Fibroblast of lung (primary cell): ENCODE results near the gene MRAS.

ENCODE experiments used
- EZH2 ChIP-seq: IDR thresholded peaks from 2 replicates; pipeline ENCODE4 v1.5.1; 2012; ENCODE audit warnings: low read length, control low read depth, mild to moderate bottlenecking; ENCODE audit errors: missing control alignments
- TF ChIP-seq, protein P1 (sequence below), 2 donors: IDR thresholded peaks in 1 of 2; conservative IDR thresholded peaks in 1 of 2; 1 replicate in 1 of 2; 2 replicates in 1 of 2; pipeline ENCODE4 v1.5.1; 2011 to 2012; ENCODE audit warnings: low read length in 2 of 2, control low read depth in 1 of 2, inconsistent platforms in 1 of 2, low read depth in 1 of 2, mild to moderate bottlenecking in 1 of 2

DNA sequence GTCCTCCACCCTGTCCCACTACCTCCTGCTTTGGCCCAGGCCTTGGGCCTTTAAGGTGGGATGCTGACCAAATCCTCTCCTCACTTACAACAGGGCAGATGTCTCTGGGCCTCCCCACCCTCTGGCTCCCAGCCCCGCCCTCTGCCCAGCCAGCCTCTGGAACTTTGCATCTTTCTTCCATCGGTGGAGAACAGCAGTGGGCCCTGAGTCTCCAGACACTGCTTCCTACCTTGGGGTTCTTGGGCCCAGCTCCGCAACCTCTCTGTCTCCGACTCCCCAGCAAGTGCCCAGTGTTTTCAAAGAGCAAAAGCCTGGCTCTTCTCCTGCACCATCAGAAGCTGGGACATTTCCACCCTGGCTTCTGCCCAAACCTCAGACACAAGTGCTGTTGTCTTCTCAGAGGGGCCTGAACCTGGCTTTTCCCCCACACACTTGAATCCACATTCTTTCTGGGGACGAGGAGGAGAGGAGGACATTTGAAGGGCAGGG is 33.1 kb downstream of the MRAS start:
- no peak for TF ChIP-seq EZH2
- TF ChIP-seq, protein P1, sequence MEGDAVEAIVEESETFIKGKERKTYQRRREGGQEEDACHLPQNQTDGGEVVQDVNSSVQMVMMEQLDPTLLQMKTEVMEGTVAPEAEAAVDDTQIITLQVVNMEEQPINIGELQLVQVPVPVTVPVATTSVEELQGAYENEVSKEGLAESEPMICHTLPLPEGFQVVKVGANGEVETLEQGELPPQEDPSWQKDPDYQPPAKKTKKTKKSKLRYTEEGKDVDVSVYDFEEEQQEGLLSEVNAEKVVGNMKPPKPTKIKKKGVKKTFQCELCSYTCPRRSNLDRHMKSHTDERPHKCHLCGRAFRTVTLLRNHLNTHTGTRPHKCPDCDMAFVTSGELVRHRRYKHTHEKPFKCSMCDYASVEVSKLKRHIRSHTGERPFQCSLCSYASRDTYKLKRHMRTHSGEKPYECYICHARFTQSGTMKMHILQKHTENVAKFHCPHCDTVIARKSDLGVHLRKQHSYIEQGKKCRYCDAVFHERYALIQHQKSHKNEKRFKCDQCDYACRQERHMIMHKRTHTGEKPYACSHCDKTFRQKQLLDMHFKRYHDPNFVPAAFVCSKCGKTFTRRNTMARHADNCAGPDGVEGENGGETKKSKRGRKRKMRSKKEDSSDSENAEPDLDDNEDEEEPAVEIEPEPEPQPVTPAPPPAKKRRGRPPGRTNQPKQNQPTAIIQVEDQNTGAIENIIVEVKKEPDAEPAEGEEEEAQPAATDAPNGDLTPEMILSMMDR (conservative IDR thresholded peaks at IDR 0.05 in 1 of 2, IDR thresholded peaks at IDR 0.05 in 1 of 2; ENCODE audit: low read depth in 1 of 2, low read length in 2 of 2): no peak
